ENCODE results near the gene LGMN. TPM values are rescaled to one million over a fixed set of nuclear protein-coding genes. Genes with fewer than 3 reads are reported as not detected.
A peak's percentile ranks its signal among the peaks of the same experiment; 100 is the strongest.
"Not testable (repeated sequence)": the region's sequence is repeated elsewhere in the genome, so short reads cannot be mapped to it uniquely, and the experiment has no call there.

The LGMN gene
- total and polyA plus RNA-seq, 2 experiments from 2014 or later, result 205 to 243 TPM

GRCh38 chr14:92719421-92719820 is 29.0 kb downstream of the LGMN start:
- no peak overlapping the region for H3K4me3 ChIP-seq
- no peaks in the 10 kb centered on the region for H3K9me3 ChIP-seq (ENCODE audit: low read depth)
- peaks cover 8% of the 10 kb centered on the region for H3K4me1 ChIP-seq (ENCODE audit: low read depth)
- H3K27ac ChIP-seq, result peak overlapping the region; percentile 44
- DNase-seq (ENCODE audit: low read depth in 1 of 2, low spot score in 1 of 2), result no peak
- peaks cover 5% of the 10 kb centered on the region for H3K36me3 ChIP-seq
- H3K27me3 ChIP-seq, result no peaks in the 10 kb centered on the region
- no peak for TF ChIP-seq CTCF (IDR thresholded peaks at IDR 0.05; ENCODE audit: low read depth, low read length)

GRCh38 chr14:92718664-92719063 is 29.8 kb downstream of the LGMN start:
- no peak for TF ChIP-seq CTCF (IDR thresholded peaks at IDR 0.05; ENCODE audit: low read depth, low read length)
- Histone ChIP-seq H3K4me1 (ENCODE audit: low read depth) (peaks cover 8% of the 10 kb centered on the region), H3K27me3 (no peaks in the 10 kb centered on the region), H3K4me3 (no peak overlapping the region), H3K27ac (no peak overlapping the region), H3K9me3 (ENCODE audit: low read depth) (no peaks in the 10 kb centered on the region), H3K36me3 (peaks cover 9% of the 10 kb centered on the region)
- no peak for DNase-seq (ENCODE audit: low read depth in 1 of 2, low spot score in 1 of 2)

GRCh38 chr14:92717571-92718042 is 30.8 kb downstream of the LGMN start:
- H3K9me3 ChIP-seq (ENCODE audit: low read depth), result no peaks in the 10 kb centered on the region
- DNase-seq (ENCODE audit: low read depth in 1 of 2, low spot score in 1 of 2), result no peak
- H3K4me3 ChIP-seq, result no peak overlapping the region
- no peaks in the 10 kb centered on the region for H3K27me3 ChIP-seq
- peaks cover 9% of the 10 kb centered on the region for H3K36me3 ChIP-seq
- H3K4me1 ChIP-seq (ENCODE audit: low read depth), result peaks cover 8% of the 10 kb centered on the region
- no peak overlapping the region for H3K27ac ChIP-seq
- no peak for TF ChIP-seq CTCF (IDR thresholded peaks at IDR 0.05; ENCODE audit: low read depth, low read length)

- DNase-seq (ENCODE audit: low read depth in 1 of 2, low spot score in 1 of 2), result no peak
- TF ChIP-seq CTCF (IDR thresholded peaks at IDR 0.05; ENCODE audit: low read depth, low read length), result no peak
- peaks cover 15% of the 10 kb centered on the region for H3K36me3 ChIP-seq
- H3K4me3 ChIP-seq, result no peak overlapping the region
- no peaks in the 10 kb centered on the region for H3K9me3 ChIP-seq (ENCODE audit: low read depth)
- H3K4me1 ChIP-seq (ENCODE audit: low read depth), result peaks cover 8% of the 10 kb centered on the region
- no peaks in the 10 kb centered on the region for H3K27me3 ChIP-seq
- peak overlapping the region; percentile 34 for H3K27ac ChIP-seq
Observed at GRCh38 chr14:92716131-92716530, 32.3 kb downstream of the LGMN start.

- not testable (repeated sequence) for H3K4me1 ChIP-seq (ENCODE audit: low read depth); H3K9me3 ChIP-seq (ENCODE audit: low read depth); H3K27me3 ChIP-seq; H3K27ac ChIP-seq; H3K4me3 ChIP-seq
- TF ChIP-seq CTCF (IDR thresholded peaks at IDR 0.05; ENCODE audit: low read depth, low read length), result peak; percentile 83
- peaks cover 20% of the 10 kb centered on the region for H3K36me3 ChIP-seq
- peak; percentile 81 to 82 for DNase-seq (ENCODE audit: low read depth in 1 of 2, low spot score in 1 of 2)
Observed at GRCh38 chr14:92714739-92715307, 33.6 kb downstream of the LGMN start.
